ENCODE measurements around the gene ANKRD12. TPM values are rescaled to one million over a fixed set of nuclear protein-coding genes. Genes with fewer than 3 reads are reported as not detected.
"Not testable (repeated sequence)": the region's sequence is repeated elsewhere in the genome, so short reads cannot be mapped to it uniquely, and the experiment has no call there.

ANKRD12 gene
- total RNA-seq, 1 experiment from 2014 or later: 23.5 TPM

DNA sequence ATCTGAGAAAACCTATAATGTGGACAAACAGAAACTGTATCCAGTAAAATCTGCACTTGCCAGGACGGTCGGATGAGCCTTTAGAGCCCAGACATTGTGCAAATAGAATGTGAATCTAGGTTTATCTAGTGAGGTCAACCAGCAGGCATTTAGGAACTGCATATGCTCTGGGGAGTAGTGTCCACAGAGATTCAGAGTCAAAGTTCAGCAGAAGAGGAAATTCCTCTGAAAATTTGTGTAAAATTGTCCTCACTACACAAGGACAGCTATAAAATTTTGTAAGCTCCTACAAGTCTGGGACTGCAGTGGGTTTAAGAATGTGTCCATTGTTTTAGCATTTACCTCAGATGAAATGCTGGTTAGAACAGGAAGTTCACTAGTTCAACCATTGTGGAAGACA is 43.9 kb upstream of the ANKRD12 start:
- no peak for ATAC-seq
- no peak overlapping the region for H3K4me2 ChIP-seq (ENCODE audit: low read length)

DNA sequence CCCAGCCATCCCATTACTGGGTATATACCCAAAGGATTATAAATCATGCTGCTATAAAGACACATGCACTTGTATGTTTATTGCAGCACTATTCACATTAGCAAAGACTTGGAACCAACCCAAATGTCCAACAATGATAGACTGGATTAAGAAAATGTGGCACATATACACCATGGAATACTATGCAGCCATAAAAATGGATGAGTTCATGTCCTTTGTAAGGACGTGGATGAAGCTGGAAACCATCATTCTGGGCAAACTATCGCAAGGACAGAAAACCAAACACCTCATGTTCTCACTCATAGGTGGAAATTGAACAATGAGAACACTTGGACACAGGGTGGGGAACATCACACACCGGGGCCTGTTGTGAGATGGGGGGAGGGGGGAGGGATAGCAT is 43.5 kb upstream of the ANKRD12 start:
- H3K79me2 ChIP-seq (ENCODE audit: insufficient read depth, low read length); POLR2A ChIA-PET; H3K9ac ChIP-seq (ENCODE audit: low read length); CTCF ChIA-PET; H4K20me1 ChIP-seq (ENCODE audit: insufficient read depth); H3K9me2 ChIP-seq (ENCODE audit: insufficient read depth); H3K27ac ChIP-seq (ENCODE audit: low read depth, low read length); RAD21 ChIA-PET (ENCODE audit: low non-redundant PET in 1 of 2, low total read pairs in 2 of 2, uncharacterized antibody in 2 of 2, unreplicated experiment in 2 of 2); H3K4me1 ChIP-seq (ENCODE audit: control insufficient read depth in 1 of 2, insufficient read depth in 2 of 2, low read length in 2 of 2); H3K4me2 ChIP-seq (ENCODE audit: low read length); intact Hi-C loops (cut with micrococcal nuclease); ATAC-seq; BruUV-seq (replicated peaks); H2AFZ ChIP-seq (ENCODE audit: low read depth, low read length, poor library complexity, severe bottlenecking); H3K36me3 ChIP-seq (ENCODE audit: control insufficient read depth in 1 of 2, insufficient read depth in 2 of 2, low read length in 2 of 2); H3K9me3 ChIP-seq (ENCODE audit: control insufficient read depth in 1 of 2, insufficient read depth in 1 of 2, low read depth in 1 of 2, low read length in 2 of 2); DNase-seq (ENCODE audit: low read depth, low spot score); H3K4me3 ChIP-seq (replicated peaks in 1 of 2; ENCODE audit: low read depth in 1 of 2, low read length in 2 of 2); H3K27me3 ChIP-seq (ENCODE audit: insufficient read depth, low read length): not testable (repeated sequence)

More for the DNA sequence above, 43.9 kb upstream of the ANKRD12 start:
- CTCF ChIA-PET: no interaction called here
- Histone ChIP-seq H3K9me2 (ENCODE audit: insufficient read depth) (no peaks in the 10 kb centered on the region), H2AFZ (ENCODE audit: low read depth, low read length, poor library complexity, severe bottlenecking) (no peak overlapping the region), H3K27ac (ENCODE audit: low read depth, low read length) (no peak overlapping the region), H3K4me3 (replicated peaks in 1 of 2; ENCODE audit: low read depth in 1 of 2, low read length in 2 of 2) (no peak overlapping the region), H4K20me1 (ENCODE audit: insufficient read depth) (no peaks in the 10 kb centered on the region), H3K4me1 (ENCODE audit: control insufficient read depth in 1 of 2, insufficient read depth in 2 of 2, low read length in 2 of 2) (peaks cover 0 to 8% of the 10 kb centered on the region in 2 experiments; a peak in 1 of 4 replicates), H3K9me3 (ENCODE audit: control insufficient read depth in 1 of 2, insufficient read depth in 1 of 2, low read depth in 1 of 2, low read length in 2 of 2) (no peaks in the 10 kb centered on the region), H3K79me2 (ENCODE audit: insufficient read depth, low read length) (no peaks in the 10 kb centered on the region), H3K9ac (ENCODE audit: low read length) (no peak overlapping the region), H3K27me3 (ENCODE audit: insufficient read depth, low read length) (no peaks in the 10 kb centered on the region), H3K36me3 (ENCODE audit: control insufficient read depth in 1 of 2, insufficient read depth in 2 of 2, low read length in 2 of 2) (no peaks in the 10 kb centered on the region)
- TF ChIP-seq ZFX (IDR thresholded peaks at IDR 0.05) (no peak), ZNF274 (IDR thresholded peaks at IDR 0.05; ENCODE audit: low read depth, low read length) (no peak), RAD21 (IDR thresholded peaks at IDR 0.05; ENCODE audit: low read depth) (no peak)
- intact Hi-C loops (cut with micrococcal nuclease): no loop called here
- BruUV-seq (replicated peaks): no TSS peak
- DNase-seq (ENCODE audit: low read depth, low spot score): no peak
- POLR2A ChIA-PET: no interaction called here
- RAD21 ChIA-PET (ENCODE audit: low non-redundant PET in 1 of 2, low total read pairs in 2 of 2, uncharacterized antibody in 2 of 2, unreplicated experiment in 2 of 2): no interaction called here
